Mucosa of gallbladder (tissue), 1 donor: ENCODE data around the gene FAM171A1. TPM values are rescaled to one million over a fixed set of nuclear protein-coding genes. Genes with fewer than 3 reads are reported as not detected.
"Not testable (repeated sequence)": the region's sequence is repeated elsewhere in the genome, so short reads cannot be mapped to it uniquely, and the experiment has no call there.

Experiments used
- DNase-seq: peaks from one replicate; pipeline ENCODE4 v3.0.0-alpha.2; 2020; ENCODE audit warnings: low spot score
- total RNA-seq: library from RNA; stranded (reverse); gene quantifications from one replicate; pipeline ENCODE4 v1.2.1, GENCODE V29; 2021
- donor health status: DM: no; HTN: no; CAD: no.

FAM171A1 gene
- total RNA-seq, 1 donor from 2014 or later, result 73.9 TPM

DNA sequence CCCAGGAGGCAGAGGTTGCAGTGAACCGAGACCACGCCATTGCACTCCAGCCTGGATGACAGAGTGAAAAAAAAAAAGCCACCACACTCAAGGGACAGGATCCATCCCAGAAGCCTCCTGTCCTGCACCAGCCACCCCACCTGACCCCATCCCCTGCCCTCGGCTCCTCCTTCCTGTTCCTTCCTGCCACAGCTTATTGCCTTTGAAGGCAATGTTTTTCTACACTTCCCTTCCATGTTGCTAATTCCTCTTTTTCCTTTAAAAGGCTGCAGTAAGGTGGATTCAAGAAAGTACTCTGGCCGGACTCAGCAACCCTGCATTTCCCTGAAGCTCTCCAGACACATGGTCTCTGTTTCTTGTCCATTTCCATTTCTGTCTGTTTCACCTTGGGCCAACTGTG lies 80.9 kb downstream of the FAM171A1 start:
- DNase-seq, result no peak

DNA sequence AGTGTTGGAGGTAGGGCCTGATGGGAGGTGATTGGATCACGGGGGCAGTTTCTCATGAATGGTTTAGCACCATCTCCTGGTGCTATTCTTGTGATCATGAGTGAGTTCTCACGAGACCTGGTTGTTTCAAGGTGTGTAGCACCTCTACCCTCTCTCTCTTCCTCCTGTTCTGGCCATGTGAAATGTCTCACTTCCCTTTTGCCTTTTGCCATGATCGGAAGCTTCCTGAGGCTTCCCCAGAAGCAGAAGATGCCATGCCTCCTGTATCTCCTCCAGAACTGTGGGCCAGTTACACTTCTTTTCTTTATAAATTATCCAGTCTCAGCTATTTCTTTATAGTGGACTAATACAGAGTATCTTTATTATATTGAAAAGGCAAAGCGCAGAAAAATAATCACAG lies 90.1 kb downstream of the FAM171A1 start:
- DNase-seq, result no peak

DNA sequence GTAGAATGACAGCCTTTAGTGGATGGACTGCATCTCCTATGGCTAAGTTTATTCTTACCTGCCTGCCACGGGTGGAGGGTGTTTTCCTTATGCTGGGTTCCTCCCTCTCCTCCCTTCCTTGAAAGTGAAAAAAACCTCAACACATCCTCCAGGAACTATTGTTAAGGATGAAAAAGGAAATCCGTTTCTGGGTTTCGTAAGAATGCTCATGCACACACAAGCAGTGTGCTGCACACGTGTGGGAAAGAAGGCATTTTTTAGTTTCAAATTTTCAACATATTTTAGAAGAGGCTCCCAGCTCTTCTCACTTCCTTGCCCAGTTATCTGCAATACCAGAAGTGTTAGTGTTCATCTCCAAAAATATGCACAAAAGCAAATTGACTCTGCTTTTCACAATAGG lies 90.6 kb downstream of the FAM171A1 start:
- no peak for DNase-seq

DNA sequence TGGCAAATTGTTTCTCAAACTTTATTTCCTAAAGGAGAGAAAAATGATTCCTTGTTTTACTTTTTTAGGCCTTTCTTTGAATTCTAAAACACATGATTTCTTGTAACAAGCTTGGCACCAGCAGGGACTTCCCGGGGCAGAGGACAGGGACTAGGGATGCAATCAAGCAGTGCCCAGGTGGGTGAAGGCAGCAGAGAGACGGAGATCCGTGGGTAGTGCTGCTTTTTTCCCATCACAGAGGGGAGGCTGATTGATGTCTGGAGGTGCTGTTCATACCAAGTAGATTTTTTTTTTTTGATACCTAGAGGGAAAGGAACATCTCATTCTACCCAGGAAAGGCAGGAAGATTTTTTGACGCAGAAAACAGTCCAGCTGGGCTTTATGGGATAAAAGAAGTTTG lies 91.9 kb downstream of the FAM171A1 start:
- DNase-seq, result no peak

DNA sequence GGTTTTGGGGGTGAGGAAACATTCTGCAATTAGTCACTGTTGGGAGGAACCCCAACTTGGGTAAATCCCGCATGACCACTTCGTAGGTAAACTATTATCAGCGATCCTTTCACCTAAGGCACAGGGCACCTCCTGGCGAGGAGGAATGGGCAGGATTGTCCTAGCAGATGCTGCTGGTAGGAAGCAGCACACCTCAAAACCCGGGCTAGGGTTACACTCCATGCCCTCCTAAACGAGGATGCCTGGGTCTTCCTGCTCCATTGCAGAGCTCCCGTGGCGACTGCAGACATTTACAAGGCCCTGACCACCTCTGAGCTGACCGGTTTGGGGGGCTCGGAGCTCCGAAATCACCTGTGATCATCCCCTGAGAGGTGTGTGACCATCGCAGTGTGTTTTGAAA lies 92.3 kb downstream of the FAM171A1 start:
- DNase-seq, result no peak

DNA sequence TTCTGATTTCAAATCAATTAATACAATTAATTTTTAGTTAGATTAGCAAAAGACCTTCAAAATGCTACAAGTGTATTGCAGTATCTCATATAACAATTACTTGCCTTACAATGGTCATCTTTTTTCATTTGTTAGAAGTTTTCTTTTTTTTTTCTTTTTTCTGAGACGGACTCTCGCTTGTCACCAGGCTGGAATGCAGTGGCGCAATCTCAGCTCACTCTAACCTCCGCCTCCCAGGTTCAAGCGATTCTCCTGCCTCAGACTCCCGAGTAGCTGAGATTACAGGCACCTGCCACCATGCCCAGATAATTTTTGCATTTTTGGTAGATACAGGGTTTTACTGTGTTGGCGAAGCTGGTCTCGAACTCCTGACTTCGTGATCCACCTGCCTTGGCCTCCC lies 95.0 kb downstream of the FAM171A1 start:
- not testable (repeated sequence) for DNase-seq

DNA sequence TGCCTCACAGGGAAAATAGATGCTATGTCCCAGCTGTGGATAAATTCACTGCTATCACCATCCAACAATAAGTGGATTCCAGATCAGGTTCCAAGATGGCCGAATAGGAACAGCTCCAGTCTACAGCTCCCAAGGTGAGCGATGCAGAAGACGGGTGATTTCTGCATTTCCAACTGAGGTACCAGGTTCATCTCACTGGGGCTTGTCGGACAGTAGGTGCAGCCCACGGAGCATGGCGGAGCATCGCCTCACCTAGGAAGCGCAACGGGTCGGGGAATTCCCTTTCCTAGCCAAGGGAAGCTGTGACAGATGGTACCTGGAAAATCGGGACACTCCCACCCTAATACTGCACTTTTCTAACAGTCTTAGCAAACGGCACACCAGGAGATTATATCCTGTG lies 101.3 kb downstream of the FAM171A1 start:
- DNase-seq, result not testable (repeated sequence)

DNA sequence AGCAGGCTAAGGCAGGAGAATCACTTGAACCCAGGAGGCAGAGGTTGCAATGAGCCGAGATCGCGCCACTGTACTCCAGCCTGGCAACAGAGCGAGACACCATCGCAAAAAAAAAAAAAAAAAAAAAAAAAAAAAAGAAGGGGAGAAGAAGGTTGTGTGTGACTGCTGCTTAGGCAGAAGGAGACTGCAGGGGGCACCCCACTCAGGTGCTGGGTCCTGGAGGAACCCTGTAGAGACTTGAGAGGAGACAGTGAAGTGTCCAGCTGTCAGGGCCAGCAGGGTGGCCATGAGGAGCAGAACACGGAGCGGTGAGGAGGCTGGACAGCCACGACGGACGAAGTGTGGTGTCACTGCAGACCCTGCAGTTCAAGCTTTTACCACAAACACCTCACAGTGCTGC lies 103.6 kb downstream of the FAM171A1 start:
- DNase-seq, result no peak

DNA sequence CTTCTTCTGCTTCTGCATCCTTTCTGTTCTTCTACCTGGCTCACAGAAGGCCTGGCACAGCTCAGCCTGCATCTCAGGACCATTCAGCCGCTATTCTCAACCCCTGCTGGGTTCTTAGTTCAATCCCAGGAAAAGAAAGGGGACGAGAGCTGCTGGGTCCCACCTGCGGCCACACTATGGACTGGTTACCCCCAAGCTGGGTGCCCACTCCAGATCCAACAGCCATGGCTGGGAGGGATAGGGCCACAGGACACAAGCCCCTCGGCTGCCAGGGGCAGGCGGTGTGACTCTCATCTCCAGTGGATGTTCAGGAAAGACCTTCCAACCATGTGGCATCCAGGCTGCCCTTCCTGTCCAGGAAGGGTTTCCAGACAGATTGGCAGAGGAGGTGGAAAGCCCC lies 105.0 kb downstream of the FAM171A1 start:
- DNase-seq, result no peak

DNA sequence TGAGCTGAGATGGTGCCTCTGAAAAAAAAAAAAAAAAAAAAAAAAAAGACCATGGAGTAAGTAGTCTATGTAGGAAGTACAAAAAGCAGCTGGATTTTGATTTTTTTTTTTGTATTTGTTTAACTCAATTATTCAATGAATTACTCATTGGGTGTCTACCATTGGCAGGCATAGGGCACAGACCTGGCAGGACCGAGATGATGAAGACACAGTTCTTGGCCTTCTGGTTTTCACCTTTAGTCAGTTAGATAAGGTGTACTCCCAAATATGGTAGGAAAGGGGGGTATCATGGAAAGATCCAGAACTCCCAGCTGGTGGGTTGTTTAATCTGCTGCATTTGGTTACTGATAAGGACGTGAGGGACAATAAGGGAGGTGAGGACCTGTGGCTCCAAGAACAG lies 105.5 kb downstream of the FAM171A1 start:
- DNase-seq, result no peak

DNA sequence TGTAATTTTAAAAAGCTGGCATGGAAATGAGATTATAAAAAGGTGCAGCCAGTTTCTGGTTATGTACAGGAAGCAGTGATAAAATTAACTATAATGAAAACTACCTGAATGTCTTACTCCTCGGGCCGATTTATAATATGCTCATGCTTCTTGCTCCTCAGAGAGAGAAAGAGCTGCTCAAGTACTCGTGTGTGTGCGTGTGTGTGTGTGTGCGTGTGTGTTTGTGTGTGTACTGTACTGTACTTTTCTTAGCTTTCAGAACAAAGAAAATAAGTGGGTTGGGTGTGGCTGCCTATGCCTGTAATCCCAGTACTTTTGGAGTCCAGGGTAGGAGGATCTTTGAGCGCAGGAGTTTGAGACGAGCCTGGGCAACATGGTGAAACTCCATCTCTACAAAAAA lies 106.0 kb downstream of the FAM171A1 start:
- DNase-seq, result no peak

DNA sequence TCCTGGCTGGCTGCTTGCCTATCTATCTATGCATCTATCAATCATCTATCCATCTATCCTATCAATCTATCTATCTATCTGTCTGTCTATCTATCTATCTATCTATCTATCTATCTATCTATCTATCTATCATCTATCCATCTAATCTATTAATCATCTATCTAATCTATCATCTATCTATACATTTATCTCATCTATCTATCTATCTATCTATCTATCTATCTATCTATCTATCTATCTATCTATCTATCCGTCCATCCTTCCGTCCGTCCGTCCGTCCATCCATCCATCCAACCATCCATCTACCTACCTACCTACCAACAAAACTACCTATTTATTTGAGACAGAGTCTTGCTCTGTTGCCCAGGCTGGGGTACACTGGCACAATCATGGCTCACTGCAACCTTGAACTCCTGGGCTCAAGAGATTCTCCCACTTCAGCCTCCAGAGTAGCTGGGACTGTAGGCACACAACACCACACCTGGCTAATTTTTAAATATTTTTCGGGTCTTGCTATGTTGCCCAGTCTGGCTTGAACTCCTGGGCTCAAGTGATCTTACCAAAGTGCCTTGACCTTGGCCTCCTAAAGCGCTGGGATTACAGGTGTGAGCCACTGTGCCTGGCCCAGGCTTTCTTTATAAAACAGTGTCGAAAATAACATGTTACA lies 107.3 kb downstream of the FAM171A1 start:
- DNase-seq, result no peak

DNA sequence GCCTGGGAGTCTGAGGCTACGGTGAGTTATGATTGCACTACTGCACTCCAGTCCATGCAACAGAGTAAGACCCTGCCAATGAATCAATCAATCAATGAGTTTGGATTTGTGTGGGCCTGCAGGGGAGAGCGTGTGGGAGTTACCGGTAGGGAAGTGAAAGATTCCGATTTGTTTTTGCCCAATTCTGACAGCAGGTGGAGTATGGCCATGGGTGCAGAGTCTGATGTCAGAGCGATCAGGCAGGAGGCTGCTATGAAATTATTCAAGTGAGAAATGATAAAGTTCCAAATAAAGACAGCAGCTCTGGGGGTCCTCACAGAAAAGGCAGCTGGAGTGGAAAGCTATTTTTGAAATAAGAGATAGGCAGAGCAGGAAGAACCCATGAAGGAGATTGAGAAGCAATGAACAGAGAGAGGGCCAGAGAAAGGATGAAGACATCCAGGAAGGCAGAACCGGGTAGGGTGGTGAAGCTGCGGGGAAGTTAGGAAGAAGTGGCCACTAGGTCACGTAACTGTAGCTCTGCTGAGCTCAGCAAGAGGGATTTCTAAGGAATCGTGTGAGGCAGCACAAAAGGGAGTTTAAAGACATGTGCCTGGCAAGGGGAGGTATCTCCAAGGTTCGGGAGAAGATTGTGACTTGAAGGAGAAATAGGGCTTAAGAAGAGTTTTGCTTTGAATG lies 108.9 kb downstream of the FAM171A1 start:
- DNase-seq, result peak; percentile 31

DNA sequence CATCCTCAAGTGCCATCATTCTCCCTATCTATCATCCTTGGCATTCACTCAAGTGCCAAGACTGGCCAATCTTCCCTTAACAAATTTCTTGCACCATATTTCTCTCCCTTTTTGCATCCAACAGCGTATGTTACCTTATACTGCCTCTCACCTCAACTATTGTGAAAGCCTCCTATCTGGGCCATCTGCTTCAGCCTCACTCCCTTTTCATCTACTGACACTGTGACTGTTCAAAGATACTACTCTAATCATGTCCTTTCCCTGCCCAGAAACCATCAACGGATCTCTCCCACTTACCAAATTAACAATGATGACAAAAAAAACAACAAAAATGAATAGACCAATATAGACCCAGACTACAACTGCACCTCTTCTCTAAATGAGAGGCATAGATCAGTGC lies 112.0 kb downstream of the FAM171A1 start:
- DNase-seq, result no peak

DNA sequence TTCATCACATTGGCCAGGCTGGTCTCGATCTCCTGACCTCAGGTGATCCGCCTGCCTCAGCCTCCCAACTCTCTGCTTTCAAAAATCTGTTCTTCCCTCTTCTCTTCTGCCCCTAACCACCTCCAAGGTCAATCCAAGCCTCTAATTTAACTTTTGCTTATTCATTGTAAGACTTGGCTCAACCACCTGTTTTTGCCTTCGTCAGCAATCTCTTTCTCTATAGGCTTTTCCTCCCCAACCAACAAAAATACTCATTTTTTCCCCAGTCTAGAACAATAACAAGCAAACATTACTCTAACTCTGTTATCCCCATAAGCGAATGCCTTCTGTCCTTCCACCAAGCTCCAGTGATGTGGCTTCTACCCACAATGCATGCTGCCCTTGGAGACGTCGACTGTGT lies 112.8 kb downstream of the FAM171A1 start:
- DNase-seq, result no peak

DNA sequence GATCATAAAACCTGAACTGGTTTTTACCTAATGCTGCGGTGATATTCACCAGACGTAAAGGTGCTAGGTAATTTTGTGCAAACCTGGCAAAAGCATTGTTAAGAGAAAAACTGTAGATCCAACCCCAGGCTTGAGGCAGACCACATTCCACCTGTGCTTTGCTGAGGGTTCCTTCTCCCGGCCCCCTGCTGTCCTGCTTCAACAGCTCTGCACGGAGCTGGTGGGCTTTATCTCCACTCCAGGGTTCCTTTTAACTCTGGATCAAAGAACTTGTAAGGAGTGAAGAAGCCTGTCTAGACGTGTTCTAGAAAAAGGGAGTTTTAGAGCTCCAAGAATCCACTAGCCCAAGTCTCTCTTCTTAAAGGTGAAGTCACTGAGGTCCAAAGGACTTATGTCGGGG lies 115.1 kb downstream of the FAM171A1 start:
- no peak for DNase-seq

DNA sequence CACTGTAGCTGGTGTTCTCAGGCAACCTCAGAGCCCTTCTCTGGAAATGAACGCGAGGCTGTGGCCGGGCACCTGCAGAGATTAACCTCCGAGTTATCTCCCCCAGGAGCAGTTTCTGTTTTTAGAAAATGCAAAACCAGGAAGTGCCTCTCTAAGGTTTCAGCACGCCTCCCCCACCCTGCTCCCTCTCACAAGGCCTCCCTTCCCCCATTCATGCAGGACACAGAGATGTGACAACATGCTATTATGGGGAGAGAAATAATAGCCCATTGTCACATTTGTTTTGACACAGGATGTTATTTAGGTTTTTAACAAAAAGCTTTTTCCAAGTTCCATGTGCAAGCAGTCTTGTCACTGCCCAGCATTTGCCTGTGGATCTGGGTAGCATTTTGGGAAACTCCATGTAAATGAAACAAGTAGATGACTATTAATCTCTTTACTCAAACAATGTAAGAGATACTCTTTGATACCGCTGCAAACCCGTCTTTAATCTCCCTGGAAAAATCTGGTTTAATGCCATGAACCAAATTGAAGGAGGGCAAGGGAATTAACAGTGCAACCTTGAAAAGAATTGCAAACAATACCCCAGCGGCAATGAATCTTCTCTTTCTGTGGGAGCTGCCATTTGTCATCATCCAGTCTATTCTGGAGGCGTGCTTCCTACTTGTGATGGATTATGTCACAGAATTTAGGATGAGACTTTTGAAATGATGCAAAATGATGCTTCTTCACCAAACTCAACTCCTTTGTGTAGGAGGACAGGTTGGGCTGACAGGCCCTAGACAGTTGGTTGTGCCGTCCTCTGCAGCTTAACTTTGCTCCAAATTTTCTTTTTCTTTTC lies 116.1 kb downstream of the FAM171A1 start:
- no peak for DNase-seq

DNA sequence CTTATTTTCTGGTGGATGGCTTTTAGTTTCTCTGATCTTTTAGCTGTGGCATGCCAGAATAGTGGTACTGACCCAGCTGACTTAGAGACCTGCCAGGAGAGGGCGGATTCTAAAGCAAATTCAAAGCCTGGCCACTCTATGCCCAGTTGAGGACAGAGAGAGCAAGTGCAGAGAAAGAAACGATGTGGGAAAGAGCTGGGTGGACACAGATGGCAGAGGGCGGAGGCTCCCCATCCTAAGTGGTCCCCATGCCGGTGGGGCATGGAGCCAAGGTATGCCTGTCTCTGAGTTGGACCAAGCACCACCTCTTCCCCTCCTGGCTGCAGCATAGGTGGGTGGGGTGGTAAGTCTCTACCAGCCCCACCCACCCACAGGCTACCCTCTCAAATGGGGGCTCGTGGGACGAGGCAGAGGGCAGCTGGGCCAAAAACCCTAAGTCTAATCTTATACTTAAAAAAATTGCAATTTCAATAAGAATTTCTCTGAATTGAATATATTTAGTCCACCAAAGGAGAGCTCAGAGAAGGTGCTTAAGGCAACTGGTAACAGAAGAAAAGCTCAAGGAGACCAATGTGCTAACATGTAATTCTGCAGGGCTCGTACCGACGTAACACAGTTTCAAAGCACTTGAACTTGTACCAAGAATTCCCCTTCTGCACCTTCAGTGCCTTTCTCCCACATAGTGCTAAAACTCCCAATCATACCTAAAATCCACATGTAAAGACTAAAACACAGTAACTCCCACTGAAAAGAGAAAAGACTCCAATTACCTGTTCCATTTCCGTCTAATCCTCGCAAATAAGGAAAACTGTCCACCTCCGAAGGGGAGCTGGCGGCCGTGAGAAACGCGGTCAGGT lies 116.9 kb downstream of the FAM171A1 start:
- DNase-seq, result no peak

DNA sequence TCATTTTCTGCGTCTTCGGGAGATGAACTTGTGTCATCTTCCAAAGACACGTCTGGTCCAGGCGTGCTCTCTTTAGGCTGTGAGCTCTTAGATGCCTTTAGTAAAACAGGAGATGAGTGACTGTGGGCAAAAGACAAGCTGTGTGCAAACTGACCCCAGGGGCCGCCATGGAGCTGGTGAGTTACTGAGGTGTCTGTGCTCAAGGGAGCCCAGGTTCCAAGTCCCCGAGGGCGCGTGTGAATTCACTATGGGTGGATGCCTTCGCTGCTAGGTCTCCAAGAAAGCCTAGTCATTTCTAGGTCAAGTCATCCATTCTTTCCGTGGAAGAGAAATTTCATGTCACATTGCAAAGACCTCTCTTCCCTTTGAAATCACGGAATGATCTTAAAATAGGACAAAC lies 118.7 kb downstream of the FAM171A1 start:
- DNase-seq, result no peak

DNA sequence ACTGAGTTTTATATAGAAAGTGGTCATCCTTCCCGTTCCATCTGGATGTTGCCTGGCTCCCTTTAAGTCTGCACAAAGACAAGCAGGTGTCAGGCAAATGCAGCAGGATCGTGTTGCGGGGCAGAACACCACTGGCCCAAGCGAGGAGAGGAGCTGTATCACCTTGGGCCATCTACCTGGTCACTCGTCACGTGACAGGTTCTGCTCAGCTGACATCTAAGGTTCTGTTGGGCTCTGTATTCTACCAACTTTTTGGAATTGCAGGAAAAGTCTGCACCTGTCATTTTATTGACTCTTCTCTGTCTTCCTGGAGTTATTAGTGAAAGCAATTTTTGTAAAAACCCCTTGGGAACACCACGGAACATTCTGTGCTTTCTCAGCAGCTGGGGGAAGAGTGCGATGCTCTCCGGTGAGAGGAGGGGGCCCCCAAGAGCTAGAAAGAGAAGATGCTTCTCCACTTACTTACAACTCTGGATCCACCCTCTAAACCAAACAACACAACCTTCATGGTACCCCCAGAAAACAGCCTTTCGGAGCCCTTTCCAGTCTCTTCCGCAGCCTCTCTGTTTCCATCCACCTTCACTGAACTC lies 119.2 kb downstream of the FAM171A1 start:
- no peak for DNase-seq

DNA sequence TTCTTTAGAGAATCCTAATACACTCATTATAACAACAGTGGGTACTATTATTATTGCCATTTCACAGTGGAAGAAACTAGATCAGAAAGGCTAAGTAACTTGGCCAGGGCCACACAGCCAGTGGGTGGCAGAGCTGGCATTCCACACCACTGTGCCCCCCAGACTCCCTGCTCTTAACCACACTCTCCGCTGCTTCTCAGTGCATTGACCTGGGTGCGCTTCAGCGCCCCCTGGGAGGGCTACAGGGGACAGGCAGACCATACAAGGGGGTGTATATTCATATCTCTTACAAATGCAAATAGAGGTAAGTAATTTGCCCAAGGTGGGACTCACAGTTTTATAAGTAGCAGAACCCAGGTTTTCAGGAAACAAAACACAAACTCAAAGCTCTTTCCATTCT lies 125.6 kb downstream of the FAM171A1 start:
- DNase-seq, result no peak
